ENCODE results near the gene GRK3. TPM values are rescaled to one million over a fixed set of nuclear protein-coding genes. Genes with fewer than 3 reads are reported as not detected.

GRK3 gene
- total RNA-seq: 0.74 and 0.85 TPM in 2 replicates

DNA sequence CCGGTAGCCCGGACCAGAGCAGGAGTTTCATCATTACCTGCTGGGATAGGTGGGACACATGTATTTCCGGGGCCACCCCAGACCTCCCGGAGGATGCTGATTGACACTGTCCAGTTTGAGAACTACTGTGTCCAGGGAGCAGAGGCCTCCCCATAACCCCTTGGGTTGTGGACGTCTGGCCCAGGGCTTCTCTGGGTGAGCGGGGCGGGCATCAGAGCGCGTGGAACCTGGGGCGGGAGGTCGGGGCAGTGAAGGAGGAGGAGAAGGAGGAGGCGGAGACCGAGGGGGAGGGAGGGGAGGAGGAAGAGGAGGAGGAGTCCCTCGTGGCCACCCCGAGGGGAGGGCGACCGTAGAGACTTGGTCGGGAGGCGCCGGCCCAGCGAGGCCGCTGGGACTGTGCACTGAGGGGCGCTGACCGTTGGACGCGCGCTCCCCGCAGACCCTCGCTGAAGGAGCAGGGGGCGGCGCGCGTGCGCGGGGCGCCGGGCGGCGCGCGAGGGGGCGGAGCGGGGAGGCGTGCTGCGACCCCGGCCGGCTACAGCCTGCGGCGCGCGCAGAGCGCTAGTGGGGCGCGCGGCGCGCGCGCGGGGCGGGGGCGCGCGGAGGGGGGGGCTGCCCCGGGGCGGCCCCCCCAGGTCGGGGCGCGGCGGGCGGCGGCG is at the start of gene GRK3:
GRK3 (plus strand) TSS at position 356 of the 659 bp plus-strand sequence. CDS start 366 bp downstream, outside the sequence.

DNA sequence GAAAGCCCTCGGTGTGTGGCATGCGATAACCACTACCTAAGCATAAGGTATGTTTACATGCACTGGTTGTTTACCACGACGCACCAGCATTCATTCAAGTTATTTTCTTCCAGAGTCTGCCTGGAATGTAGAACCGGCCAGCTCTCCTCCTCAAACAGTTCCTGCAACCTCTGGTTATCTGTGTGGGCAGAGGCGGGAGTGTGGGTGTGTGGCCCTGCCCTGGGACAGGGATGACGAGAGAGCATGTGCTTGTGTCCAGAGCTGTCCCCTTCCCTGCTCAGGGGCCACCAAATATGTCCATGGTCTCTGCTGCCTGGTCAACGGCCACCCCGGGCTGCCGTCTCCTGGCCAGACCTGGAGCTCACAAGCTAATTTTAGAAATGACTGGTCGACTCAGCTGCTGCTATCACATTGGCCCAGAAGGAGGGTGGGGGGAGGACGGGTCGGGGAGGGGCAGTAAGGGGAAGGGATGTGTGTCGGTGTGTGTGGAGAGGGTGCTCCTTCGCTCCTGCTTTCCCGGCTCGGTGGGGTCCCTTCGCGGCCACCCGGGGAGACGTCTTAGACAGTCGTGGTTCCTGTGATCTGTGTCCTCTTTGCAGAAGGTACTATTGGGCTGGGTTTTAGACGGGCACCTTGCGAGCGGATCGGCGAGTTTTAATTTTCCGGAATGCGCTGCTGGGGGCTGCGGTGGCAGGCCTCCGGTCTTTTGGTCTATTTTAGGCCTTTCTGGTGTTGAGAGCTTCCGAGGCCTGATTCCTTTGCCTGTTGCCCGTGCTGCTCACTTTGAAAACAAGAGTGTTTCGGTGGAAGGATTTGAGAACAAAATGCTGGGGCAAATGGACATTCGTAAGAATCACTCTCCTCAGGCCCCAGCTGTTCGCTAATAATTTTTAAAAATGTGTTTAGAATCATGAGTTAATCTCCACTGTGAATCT is 177.5 kb downstream of the GRK3 start, which contains the start of gene MYO18B:
MYO18B (plus strand) TSS at position 497 of the 935 bp plus-strand sequence. CDS start 18,905 bp downstream, outside the sequence.

Other genes with a start within 250 kb of the GRK3 start
- gene MYO18B, start 177.5 kb downstream of the GRK3 start, total RNA-seq: under 0.01 TPM in 1 of 2 replicates, not detected in the other

All from smooth muscle cell of bladder (primary cell).